ENCODE measurements around the gene ORC2. TPM values are rescaled to one million over a fixed set of nuclear protein-coding genes. Genes with fewer than 3 reads are reported as not detected.

Gene ORC2
- total RNA-seq, 4 donors from 2014 or later, result 16.6 to 19.7 (median 18.7) TPM

- no peak for TF ChIP-seq CTCF (IDR thresholded peaks at IDR 0.05)
- no peak for DNase-seq (ENCODE audit: low spot score)
- ATAC-seq (ENCODE audit: low FRiP score), result peak; percentile 1
Measured at GRCh38 chr2:200962811-200963123, 693 bp downstream of the ORC2 start.

- ATAC-seq (ENCODE audit: low FRiP score) (no peak), DNase-seq (ENCODE audit: low spot score) (no peak)
- TF ChIP-seq CTCF (IDR thresholded peaks at IDR 0.05), result no peak
Measured at GRCh38 chr2:200961674-200962073, 1.8 kb downstream of the ORC2 start.

- no peak for TF ChIP-seq CTCF (IDR thresholded peaks at IDR 0.05)
- no peak for ATAC-seq (ENCODE audit: low FRiP score)
- no peak for DNase-seq (ENCODE audit: low spot score)
Measured at GRCh38 chr2:200950378-200950777, 13.1 kb downstream of the ORC2 start.

- no peak for TF ChIP-seq CTCF (IDR thresholded peaks at IDR 0.05)
- ATAC-seq (ENCODE audit: low FRiP score) (no peak), DNase-seq (ENCODE audit: low spot score) (no peak)
Measured at GRCh38 chr2:200945395-200945729, 18.1 kb downstream of the ORC2 start.

- ATAC-seq (ENCODE audit: low FRiP score), result peak; percentile 32
- no peak for TF ChIP-seq CTCF (IDR thresholded peaks at IDR 0.05)
- no peak for DNase-seq (ENCODE audit: low spot score)
Measured at GRCh38 chr2:200944467-200945394, 18.7 kb downstream of the ORC2 start.

- no peak for TF ChIP-seq CTCF (IDR thresholded peaks at IDR 0.05)
- no peak for DNase-seq (ENCODE audit: low spot score)
- no peak for ATAC-seq (ENCODE audit: low FRiP score)
Measured at GRCh38 chr2:200943527-200944105, 19.8 kb downstream of the ORC2 start.

GRCh38 chr2:200939832-200940231, 23.6 kb downstream of the ORC2 start:
- DNase-seq (ENCODE audit: low spot score) (no peak), ATAC-seq (ENCODE audit: low FRiP score) (no peak)
- TF ChIP-seq CTCF (IDR thresholded peaks at IDR 0.05), result no peak

Measured in omental fat pad (tissue), 4 donors.